HFF-Myc (cell line): ENCODE measurements around the gene KRT79.

Source experiments
- DNase-seq: peaks from one replicate; pipeline ENCODE4 v3.0.0-alpha.2; 2011; ENCODE audit warnings: low read depth; ENCODE audit errors: extremely low read depth
- H3K4me3 ChIP-seq: replicated peaks from 2 replicates; pipeline ENCODE4 v1.5.1; 2011; ENCODE audit warnings: low read depth, mild to moderate bottlenecking, control low read depth, low read length
- TF ChIP-seq, protein P1 (sequence below): IDR thresholded peaks from 2 replicates; pipeline ENCODE4 v1.5.1; 2012; ENCODE audit warnings: mild to moderate bottlenecking, low read depth, low read length, control low read depth; ENCODE audit errors: missing control alignments

The KRT79 gene

DNA sequence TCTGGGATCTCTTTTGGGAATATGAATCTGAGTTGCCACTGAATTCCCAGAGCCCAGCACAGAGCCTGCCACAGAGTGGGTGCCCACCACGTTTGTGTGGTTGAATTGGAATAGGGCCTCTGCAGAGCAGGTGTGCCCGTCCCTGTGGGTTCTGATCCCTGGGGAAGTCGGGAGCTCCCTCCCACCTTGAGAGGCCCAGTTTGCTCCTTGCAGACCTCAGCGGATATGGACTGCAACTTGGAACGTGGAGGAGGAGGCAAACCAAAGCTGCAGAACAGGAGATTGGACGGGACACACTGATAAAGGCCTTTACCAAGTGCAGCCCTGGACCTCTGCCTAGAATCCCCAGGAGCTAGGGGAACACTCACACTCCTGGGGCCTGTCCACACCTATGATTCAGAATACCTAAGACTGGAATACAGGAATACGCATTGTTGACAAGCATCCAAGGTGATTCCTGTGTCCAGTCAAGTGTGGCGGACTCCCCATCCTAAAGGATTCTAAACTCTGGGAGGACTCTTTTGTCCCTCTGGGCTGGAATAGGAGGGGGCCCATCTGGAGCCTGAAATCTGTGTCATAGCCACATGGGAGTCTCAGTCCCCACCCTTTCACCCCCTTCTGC, 59.4 kb downstream of the KRT79 start:
- TF ChIP-seq, protein P1, sequence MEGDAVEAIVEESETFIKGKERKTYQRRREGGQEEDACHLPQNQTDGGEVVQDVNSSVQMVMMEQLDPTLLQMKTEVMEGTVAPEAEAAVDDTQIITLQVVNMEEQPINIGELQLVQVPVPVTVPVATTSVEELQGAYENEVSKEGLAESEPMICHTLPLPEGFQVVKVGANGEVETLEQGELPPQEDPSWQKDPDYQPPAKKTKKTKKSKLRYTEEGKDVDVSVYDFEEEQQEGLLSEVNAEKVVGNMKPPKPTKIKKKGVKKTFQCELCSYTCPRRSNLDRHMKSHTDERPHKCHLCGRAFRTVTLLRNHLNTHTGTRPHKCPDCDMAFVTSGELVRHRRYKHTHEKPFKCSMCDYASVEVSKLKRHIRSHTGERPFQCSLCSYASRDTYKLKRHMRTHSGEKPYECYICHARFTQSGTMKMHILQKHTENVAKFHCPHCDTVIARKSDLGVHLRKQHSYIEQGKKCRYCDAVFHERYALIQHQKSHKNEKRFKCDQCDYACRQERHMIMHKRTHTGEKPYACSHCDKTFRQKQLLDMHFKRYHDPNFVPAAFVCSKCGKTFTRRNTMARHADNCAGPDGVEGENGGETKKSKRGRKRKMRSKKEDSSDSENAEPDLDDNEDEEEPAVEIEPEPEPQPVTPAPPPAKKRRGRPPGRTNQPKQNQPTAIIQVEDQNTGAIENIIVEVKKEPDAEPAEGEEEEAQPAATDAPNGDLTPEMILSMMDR = no peak
- H3K4me3 ChIP-seq = no peak overlapping the region
- DNase-seq = no peak

DNA sequence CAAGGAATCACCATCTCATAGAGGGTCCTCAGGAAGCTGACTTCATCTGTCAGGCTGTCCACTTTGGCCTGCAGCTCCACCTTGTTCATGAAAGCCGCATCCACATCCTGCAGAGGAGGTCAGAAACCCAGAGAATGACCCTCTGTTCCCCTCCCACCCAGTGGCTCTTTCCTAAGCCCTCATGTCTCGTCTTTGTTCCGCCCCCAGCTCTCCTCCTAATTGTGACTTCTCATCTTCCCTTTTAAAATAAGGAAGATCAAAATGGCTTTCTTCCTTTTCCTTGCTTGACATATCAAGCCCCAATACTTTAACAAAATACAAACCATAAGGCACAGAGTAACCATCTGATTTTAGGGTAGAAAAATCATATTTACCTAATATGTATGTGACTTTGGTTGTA, 61.3 kb downstream of the KRT79 start:
- H3K4me3 ChIP-seq = no peak overlapping the region
- DNase-seq = no peak
- TF ChIP-seq, protein P1 = no peak

DNA sequence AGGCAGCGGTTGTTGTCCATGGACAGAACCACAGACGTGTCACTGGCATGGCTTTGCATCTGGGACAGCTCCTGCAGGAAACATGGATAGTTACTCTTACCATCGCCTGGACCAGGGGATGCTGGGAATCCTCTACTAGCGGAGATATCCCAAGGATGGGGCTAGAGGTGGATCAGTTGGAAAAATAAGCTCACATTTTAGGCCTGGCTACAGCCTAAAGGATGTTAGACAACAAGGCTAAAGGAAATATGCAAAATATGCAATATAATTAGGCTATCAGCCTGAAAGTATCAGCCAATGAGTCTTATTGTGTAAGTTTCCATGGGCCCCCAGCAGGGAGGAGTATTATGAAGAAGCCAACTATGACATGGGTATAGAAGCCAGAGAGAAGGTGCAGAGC, 61.9 kb downstream of the KRT79 start:
- no peak overlapping the region for H3K4me3 ChIP-seq
- TF ChIP-seq, protein P1 = no peak
- no peak for DNase-seq

DNA sequence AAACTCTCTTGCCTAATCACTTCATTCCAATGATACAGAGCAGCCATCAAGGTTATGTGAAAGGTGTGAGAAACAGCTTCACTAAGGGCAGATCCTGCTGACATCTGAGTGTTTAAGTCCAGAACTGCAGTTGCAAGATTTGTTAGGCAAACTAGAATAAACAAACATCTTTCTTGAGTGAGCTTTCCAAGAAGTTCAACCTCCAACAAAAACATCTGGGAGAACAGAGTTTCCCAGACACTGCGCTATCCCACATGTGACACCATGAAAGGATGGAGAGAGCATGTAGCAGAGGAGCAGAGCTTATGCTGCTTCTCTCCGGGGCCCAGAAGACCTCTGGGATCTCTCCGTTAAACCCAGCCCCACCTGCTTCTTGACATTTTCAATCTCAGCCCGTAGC, 62.6 kb downstream of the KRT79 start:
- DNase-seq = no peak

More for the DNA sequence above, 62.6 kb downstream of the KRT79 start:
- TF ChIP-seq, protein P1 = no peak
- H3K4me3 ChIP-seq = no peak overlapping the region
